Neural cell (in vitro differentiated cells): Measurements from ENCODE around the gene PLXNA4. TPM values are rescaled to one million over a fixed set of nuclear protein-coding genes. Genes with fewer than 3 reads are reported as not detected.

Source experiments
- H2AFZ ChIP-seq: fragments of 200-600, 300-800 bp; sonication (generic), shearing (Covaris generic); 2 replicates; pipeline ENCODE4 v1.6.0; 2014; ENCODE audit warnings: low read depth, mild to moderate bottlenecking, antibody characterized with exemption, low read length, moderate library complexity
- H3F3A ChIP-seq: fragments of 200-600 bp; shearing (Covaris generic); 2 replicates; pipeline ENCODE4 v1.6.1; 2016; ENCODE audit warnings: mild to moderate bottlenecking, moderate library complexity, mixed read lengths, antibody characterized with exemption, low read length; ENCODE audit not compliant: insufficient read depth, poor library complexity, severe bottlenecking
- H3K27ac ChIP-seq: fragments of 200-600, 300-800 bp; sonication (generic), shearing (Covaris generic); 2 replicates; pipeline ENCODE4 v1.5.1; 2014; ENCODE audit warnings: mild to moderate bottlenecking, low read length, moderate library complexity
- H3K27me3 ChIP-seq: fragments of 300-800, 200-600 bp; sonication (generic), shearing (Covaris generic); 2 replicates; pipeline ENCODE4 v1.6.0; 2014; ENCODE audit warnings: mild to moderate bottlenecking, low read depth, low read length, moderate library complexity; ENCODE audit not compliant: insufficient read depth
- H3K36me3 ChIP-seq: fragments of 300-800, 200-600 bp; sonication (generic), shearing (Covaris generic); 2 replicates; pipeline ENCODE4 v1.5.1; 2014; ENCODE audit warnings: mild to moderate bottlenecking, antibody characterized with exemption, low read length, moderate library complexity; ENCODE audit not compliant: insufficient read depth
- H3K4me2 ChIP-seq: fragments of 300-800, 200-600 bp; sonication (generic), shearing (Covaris generic); 2 replicates; pipeline ENCODE4 v1.6.0; 2014; ENCODE audit warnings: mild to moderate bottlenecking, low read length
- H3K4me3 ChIP-seq: fragments of 300-800, 200-600 bp; sonication (generic), shearing (Covaris generic); 2 replicates; pipeline ENCODE4 v1.5.1; 2014; ENCODE audit warnings: mild to moderate bottlenecking, low read length, moderate library complexity
- H3K79me2 ChIP-seq: fragments of 200-600 bp; shearing (Covaris generic); replicated peaks from 2 replicates; pipeline ENCODE4 v1.6.0; 2014; ENCODE audit warnings: mild to moderate bottlenecking, low read length, moderate library complexity; ENCODE audit not compliant: insufficient read depth
- H3K9ac ChIP-seq: fragments of 300-800, 200-600 bp; sonication (generic), shearing (Covaris generic); 2 replicates; pipeline ENCODE4 v1.6.1; 2016; ENCODE audit warnings: mild to moderate bottlenecking, low read length, mixed read lengths
- H3K9me2 ChIP-seq: fragments of 200-600 bp; shearing (Covaris generic); 2 replicates; pipeline ENCODE4 v1.6.1; 2016; ENCODE audit warnings: mild to moderate bottlenecking, low read length, mixed read lengths; ENCODE audit not compliant: insufficient read depth
- H3K9me3 ChIP-seq: fragments of 200-600, 300-800 bp; sonication (generic), shearing (Covaris generic); 2 replicates; pipeline ENCODE4 v1.6.1; 2016; ENCODE audit warnings: mild to moderate bottlenecking, mixed run types, low read length, moderate library complexity, mixed read lengths
- H4K20me1 ChIP-seq: fragments of 200-600 bp; shearing (Covaris generic); 2 replicates; pipeline ENCODE4 v1.6.1; 2016; ENCODE audit warnings: mild to moderate bottlenecking, mixed run types; ENCODE audit not compliant: insufficient read depth
- EP300 ChIP-seq: fragments of 450-650 bp; conservative IDR thresholded peaks from 2 replicates; pipeline ENCODE4 v1.6.1; 2014; ENCODE audit warnings: antibody characterized with exemption, mild to moderate bottlenecking, moderate library complexity; ENCODE audit not compliant: poor library complexity, severe bottlenecking
- EZH2 ChIP-seq: fragments of 200-600, 300-800 bp; shearing (Covaris generic), sonication (generic); IDR thresholded peaks from 2 replicates; pipeline ENCODE4 v1.6.1; 2014; ENCODE audit warnings: antibody characterized with exemption, low read length, borderline replicate concordance, mild to moderate bottlenecking; ENCODE audit not compliant: insufficient read depth, poor library complexity, severe bottlenecking
- MXI1 ChIP-seq: fragments of 450-650 bp; conservative IDR thresholded peaks from 2 replicates; pipeline ENCODE4 v1.6.1; 2014; ENCODE audit warnings: antibody characterized with exemption, mild to moderate bottlenecking; ENCODE audit not compliant: poor library complexity, severe bottlenecking
- POLR2AphosphoS5 ChIP-seq: IDR thresholded peaks from 2 replicates; pipeline ENCODE4 v1.6.1; 2012
- RAD21 ChIP-seq: fragments of 450-650 bp; conservative IDR thresholded peaks from 2 replicates; pipeline ENCODE4 v1.6.1; 2014; ENCODE audit warnings: antibody characterized with exemption, mild to moderate bottlenecking, moderate library complexity
- SMC3 ChIP-seq: fragments of 450-650 bp; conservative IDR thresholded peaks from 2 replicates; pipeline ENCODE4 v1.6.1; 2014; ENCODE audit warnings: antibody characterized with exemption, mild to moderate bottlenecking, moderate library complexity; ENCODE audit not compliant: poor library complexity
- TAF1 ChIP-seq: IDR thresholded peaks from 2 replicates; pipeline ENCODE4 v1.6.1; 2012; ENCODE audit warnings: low read depth
- polyA plus RNA-seq: library from polyadenylated mRNA; depleted of rRNA; stranded (reverse); fragments of >200 nt; gene quantifications from 2 replicates; pipeline ENCODE4 v1.2.3, GENCODE V29; 2014
- TF ChIP-seq, protein P1 (sequence below): IDR thresholded peaks from 2 replicates; pipeline ENCODE4 v1.6.1; 2012; ENCODE audit warnings: borderline replicate concordance
- TF ChIP-seq, protein P2 (sequence below): fragments of 450-650 bp; IDR thresholded peaks from 2 replicates; pipeline ENCODE4 v1.5.1; 2014; ENCODE audit warnings: antibody characterized with exemption, mild to moderate bottlenecking, moderate library complexity; ENCODE audit not compliant: poor library complexity, severe bottlenecking

PLXNA4 gene
- polyA plus RNA-seq, 1 donor from 2014 or later = 7.2 TPM

DNA sequence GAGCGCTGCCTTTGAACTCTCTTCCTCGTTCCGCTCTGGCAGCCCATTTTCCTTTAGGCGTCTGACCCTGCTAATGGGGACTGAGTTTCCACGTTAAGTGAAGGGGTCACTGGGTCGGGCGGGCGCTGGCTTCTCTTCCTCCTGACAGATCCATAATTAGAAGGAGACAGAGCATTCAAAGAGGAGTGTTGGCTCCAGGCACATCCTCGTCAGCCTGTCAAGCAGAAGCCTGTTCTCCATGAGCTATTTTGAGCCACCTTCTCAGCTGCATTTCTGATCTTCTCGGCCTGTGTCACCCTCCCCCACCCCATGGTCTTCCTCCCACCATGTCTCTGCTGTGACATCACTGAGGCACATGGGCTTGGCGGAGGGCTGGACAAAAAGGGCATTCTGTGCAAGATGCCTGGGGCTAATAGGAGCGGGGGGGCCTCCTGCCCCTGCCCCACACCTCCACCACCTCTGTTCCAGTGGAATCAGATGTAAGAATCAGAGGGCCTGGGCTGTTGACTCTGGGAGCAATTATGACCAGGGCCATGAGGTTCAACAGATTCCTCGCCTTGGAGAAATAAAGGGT lies 248.1 kb downstream of the PLXNA4 start:
- no peaks in the 10 kb centered on the region for H3F3A ChIP-seq
- H3K4me2 ChIP-seq = no peak overlapping the region
- TF ChIP-seq EZH2 (no peak), SMC3 (no peak), TAF1 (no peak), POLR2AphosphoS5 (no peak), EP300 (no peak), MXI1 (no peak), RAD21 (no peak)
- TF ChIP-seq, protein P1, sequence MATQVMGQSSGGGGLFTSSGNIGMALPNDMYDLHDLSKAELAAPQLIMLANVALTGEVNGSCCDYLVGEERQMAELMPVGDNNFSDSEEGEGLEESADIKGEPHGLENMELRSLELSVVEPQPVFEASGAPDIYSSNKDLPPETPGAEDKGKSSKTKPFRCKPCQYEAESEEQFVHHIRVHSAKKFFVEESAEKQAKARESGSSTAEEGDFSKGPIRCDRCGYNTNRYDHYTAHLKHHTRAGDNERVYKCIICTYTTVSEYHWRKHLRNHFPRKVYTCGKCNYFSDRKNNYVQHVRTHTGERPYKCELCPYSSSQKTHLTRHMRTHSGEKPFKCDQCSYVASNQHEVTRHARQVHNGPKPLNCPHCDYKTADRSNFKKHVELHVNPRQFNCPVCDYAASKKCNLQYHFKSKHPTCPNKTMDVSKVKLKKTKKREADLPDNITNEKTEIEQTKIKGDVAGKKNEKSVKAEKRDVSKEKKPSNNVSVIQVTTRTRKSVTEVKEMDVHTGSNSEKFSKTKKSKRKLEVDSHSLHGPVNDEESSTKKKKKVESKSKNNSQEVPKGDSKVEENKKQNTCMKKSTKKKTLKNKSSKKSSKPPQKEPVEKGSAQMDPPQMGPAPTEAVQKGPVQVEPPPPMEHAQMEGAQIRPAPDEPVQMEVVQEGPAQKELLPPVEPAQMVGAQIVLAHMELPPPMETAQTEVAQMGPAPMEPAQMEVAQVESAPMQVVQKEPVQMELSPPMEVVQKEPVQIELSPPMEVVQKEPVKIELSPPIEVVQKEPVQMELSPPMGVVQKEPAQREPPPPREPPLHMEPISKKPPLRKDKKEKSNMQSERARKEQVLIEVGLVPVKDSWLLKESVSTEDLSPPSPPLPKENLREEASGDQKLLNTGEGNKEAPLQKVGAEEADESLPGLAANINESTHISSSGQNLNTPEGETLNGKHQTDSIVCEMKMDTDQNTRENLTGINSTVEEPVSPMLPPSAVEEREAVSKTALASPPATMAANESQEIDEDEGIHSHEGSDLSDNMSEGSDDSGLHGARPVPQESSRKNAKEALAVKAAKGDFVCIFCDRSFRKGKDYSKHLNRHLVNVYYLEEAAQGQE = no peak
- TF ChIP-seq, protein P2, sequence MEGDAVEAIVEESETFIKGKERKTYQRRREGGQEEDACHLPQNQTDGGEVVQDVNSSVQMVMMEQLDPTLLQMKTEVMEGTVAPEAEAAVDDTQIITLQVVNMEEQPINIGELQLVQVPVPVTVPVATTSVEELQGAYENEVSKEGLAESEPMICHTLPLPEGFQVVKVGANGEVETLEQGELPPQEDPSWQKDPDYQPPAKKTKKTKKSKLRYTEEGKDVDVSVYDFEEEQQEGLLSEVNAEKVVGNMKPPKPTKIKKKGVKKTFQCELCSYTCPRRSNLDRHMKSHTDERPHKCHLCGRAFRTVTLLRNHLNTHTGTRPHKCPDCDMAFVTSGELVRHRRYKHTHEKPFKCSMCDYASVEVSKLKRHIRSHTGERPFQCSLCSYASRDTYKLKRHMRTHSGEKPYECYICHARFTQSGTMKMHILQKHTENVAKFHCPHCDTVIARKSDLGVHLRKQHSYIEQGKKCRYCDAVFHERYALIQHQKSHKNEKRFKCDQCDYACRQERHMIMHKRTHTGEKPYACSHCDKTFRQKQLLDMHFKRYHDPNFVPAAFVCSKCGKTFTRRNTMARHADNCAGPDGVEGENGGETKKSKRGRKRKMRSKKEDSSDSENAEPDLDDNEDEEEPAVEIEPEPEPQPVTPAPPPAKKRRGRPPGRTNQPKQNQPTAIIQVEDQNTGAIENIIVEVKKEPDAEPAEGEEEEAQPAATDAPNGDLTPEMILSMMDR = no peak

DNA sequence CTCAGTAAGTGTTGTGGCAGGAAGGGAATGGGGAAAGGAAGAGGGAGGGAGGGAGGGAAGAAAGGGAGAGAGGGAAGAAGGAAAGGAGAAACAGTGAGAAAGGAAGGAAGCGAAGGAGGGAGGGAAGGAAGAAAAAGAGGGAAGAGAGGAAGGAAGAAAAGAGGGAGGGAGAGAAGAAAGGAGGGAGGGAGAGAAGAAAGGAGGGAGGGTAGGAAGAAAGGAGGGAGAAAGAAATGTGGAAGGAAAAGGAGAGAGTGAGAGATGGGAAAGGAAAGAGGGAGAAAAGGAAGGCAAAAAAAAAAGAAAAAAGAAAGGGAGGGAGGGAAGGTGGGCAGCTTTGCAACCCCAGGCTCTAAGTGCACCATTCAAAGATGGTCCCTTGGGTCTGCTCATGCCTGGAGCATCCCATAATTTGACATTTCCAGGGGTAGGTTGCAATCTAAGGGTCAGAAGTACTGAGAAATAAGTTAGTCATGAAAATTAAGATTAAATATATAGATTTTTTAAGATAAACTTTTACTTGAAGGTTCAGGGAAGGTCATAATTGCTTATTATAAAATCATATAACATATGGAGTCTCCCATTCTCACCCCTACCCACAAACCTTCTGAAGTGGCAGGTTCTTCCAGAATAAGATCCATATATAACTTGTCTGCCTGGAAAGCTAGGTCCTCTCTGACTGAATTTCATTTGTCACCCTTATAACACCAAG lies 249.2 kb downstream of the PLXNA4 start:
- no peak for TF ChIP-seq SMC3
- no peak for TF ChIP-seq MXI1
- TF ChIP-seq TAF1 = no peak
- TF ChIP-seq, protein P1 = no peak
- TF ChIP-seq EP300 = no peak
- no peak for TF ChIP-seq RAD21
- TF ChIP-seq, protein P2 = no peak
- no peak for TF ChIP-seq POLR2AphosphoS5
- TF ChIP-seq EZH2 = no peak
- H4K20me1 ChIP-seq = no peaks in the 10 kb centered on the region
- no peak overlapping the region for H3K9ac ChIP-seq
- H3K27ac ChIP-seq = no peak overlapping the region
- H3K4me3 ChIP-seq = no peak overlapping the region
- H3K4me2 ChIP-seq = no peak overlapping the region
- H3K9me3 ChIP-seq = no peaks in the 10 kb centered on the region
- H3K79me2 ChIP-seq = no peaks in the 10 kb centered on the region
- no peaks in the 10 kb centered on the region for H3K27me3 ChIP-seq
- H2AFZ ChIP-seq = no peak overlapping the region
- no peaks in the 10 kb centered on the region for H3K36me3 ChIP-seq
- no peaks in the 10 kb centered on the region for H3F3A ChIP-seq
- no peaks in the 10 kb centered on the region for H3K9me2 ChIP-seq

More for the DNA sequence above, 248.1 kb downstream of the PLXNA4 start:
- Histone ChIP-seq H3K27me3 (no peaks in the 10 kb centered on the region), H2AFZ (no peak overlapping the region), H3K36me3 (no peaks in the 10 kb centered on the region), H3K9me2 (no peaks in the 10 kb centered on the region), H4K20me1 (no peaks in the 10 kb centered on the region), H3K27ac (no peak overlapping the region), H3K9ac (no peak overlapping the region), H3K79me2 (no peaks in the 10 kb centered on the region), H3K4me3 (no peak overlapping the region), H3K9me3 (no peaks in the 10 kb centered on the region)
